ENCODE measurements around the gene MPZL2.

- no peak for TF ChIP-seq CTCF (IDR thresholded peaks at IDR 0.05; ENCODE audit: insufficient read depth, low read depth, low read length)
- TF ChIP-seq EZH2 (IDR thresholded peaks at IDR 0.05; ENCODE audit: insufficient read depth, low read length), result no peak
Measured at GRCh38 chr11:118223570-118223969, 40.5 kb downstream of the MPZL2 start.
